Fibroblast of skin of right biceps (primary cell): ENCODE measurements around the gene FRRS1L.

Experiments used
- DNase-seq: peaks from one replicate; pipeline ENCODE4 v3.0.0-alpha.2; 2013

The FRRS1L gene

DNA sequence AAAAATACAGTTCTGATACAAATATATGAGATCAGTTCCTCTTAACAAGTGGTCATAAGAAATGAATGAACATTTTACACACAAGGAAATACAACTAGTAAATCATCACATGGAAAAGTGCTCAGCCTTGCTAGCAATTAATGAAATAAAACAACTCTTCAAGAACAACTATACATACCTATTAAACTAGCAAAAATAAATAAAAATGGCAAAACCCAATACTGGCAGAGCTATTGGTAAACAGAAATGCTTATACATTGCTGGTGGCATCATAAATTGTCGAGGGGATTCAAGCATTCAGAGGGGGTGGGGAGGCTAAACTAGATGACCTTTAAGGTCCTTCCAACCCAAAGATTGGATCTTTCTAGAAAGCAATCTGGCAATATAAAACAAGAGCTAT, 5.9 kb upstream of the FRRS1L start:
- no peak for DNase-seq

DNA sequence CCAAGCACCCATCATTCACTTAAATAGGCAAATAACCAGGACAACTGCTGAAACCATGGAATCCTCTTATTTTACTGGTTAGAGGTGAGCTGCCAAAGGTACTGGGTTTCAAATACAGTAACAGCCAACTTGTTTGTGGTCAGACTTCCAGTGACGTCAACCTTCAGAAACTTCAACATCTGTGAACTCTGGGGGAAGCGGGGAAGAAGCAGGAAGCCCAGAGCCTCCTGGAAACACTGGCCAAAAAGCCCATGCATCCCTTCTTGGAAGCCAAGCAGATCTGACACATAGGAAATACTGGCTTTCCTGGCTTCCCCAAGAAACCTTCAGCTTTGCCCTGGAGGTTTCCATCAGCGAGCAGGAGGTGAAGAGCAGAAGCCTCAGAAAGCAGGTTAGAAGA, 4.9 kb upstream of the FRRS1L start:
- peak; percentile 64 for DNase-seq

DNA sequence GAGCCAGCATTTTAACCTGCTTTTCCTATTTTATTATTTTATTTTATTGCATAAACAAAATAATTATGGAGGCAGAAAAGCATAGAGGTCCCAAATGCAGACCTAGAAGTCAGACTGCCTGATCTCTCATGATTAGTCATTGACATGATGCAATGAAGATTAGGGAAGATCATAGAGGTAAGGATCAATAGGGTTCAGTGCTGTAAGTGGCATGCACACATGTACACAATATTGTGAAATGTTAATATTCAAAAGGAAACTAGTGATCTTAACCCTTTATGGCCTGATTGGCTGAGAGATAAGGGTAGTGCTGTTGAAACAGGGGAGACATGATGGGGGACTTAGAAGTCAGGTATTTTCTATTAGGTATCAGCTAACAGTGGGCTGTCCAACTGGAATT, 1.1 kb upstream of the FRRS1L start:
- DNase-seq, result no peak

DNA sequence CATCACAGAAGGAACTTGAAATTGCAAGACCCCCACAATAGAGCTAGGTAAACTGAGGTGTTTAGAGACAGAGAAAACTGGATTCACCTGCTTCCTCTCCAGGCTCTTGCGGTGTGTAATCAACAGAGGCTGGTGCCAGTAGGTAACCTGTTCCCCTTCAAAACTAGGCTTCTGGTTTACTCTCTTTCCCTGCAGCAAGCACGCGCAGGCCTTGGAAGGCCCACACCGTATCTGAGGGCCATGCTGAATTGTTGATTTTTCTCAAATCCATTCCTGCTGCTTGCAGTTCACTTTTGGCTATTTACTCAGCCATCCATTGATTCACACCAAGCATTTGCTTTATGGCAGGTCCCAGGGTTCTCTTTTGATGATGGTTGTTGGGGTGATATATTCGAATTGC, 667 bp upstream of the FRRS1L start:
- no peak for DNase-seq

DNA sequence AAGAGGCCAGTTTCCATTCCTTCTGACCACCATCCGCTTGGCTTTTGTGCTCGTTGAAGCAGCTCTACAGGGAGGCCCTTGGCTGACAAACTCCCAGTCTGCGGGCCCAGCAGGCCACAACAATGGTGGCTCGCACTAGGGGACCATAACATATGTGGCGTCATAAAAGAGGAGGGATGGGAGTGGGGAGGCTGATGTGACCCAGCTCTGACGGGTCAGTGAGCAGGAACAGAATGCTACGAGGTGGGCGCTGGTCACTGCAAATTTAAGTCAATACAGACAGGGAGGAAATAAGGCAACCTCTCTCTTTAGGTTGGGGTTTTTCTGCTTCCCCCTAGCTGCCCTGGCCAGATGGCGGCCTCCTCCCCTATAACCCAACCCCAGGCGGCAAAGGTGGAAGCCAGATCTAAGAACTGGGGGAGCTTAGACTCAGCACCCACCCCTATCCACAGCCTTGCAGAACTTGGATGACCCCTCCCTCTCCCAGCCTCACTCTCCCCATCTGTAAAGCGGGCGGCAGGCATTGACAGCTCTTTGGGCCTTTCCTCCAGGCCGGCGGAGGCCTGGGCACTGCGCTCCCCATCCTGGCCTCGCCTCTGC, 778 bp downstream of the FRRS1L start:
- no peak for DNase-seq

DNA sequence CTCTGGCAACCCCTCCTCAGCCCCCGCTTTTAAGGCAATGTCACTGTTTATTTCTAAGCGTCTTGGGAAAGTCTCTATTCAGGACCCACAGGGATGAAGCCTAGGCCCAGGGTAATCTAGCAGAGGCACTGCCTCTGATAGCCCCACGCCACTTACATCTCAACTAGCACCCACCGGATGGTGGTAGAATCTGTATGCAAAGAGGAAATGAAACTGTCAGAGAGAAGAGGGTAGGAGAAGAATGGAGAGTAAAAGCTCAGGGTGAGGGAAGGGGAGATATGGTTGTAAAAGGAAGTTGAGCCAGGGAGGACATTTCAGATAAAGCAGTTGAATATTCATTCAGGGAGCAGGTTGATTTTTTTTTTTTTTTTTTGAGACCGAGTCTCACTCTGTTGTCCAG, 3.0 kb downstream of the FRRS1L start:
- no peak for DNase-seq

DNA sequence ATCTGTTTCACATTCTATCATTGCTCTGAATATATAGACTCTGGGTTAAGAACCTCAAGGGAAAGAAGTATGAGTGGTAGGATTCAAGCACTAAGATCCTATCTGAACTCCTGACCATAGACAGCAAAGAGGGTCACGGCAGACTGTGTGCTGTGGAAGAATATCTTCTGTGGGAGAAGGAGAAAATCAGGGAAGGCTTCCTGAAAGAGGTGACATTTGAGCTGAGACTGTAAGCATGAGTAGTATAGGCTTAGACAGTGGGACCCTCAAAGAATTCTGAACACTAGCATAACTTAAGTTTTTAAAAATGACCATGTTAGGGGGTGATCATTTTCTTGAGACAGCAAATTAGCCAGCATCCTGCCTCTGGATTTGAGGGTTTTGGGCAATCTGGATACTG, 3.9 kb downstream of the FRRS1L start:
- DNase-seq, result no peak

DNA sequence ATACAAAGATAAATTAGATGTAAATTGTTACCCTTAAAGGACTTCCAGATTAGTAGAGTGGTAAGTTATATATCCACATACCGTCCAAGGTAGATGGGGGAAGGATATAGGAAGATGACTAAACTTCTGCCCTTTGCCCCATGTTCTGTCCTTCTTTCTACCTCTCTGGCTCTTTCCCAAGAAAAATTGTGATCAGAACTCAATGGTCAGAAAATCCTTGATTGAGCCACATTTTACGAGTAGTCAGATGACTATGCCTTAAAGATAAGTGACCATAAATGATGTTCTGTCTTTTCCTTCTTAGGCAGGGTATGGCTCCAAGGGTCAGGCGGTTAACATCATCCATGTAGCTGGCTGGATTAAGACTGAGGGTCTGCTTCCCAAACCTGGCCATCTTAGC, 4.4 kb downstream of the FRRS1L start:
- DNase-seq, result no peak

DNA sequence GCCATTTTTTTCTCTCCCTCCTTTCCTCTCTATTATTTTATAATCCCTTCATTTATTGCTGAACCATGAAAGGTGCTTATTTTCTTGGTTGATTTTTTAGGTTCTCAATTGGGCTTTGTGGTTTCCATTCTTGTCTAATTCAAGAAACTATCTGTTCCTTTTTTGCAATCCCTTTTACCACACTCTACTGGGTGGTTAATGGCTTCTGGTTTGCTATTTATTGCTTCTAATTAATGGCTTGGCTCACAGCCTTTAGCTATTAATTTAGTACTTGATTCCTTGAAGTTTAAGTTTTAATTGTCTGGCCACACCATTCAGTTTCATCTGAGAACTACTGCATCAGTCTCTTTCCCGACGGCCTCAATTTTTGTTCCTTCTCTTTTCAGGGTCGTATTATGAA, 5.6 kb downstream of the FRRS1L start:
- no peak for DNase-seq

DNA sequence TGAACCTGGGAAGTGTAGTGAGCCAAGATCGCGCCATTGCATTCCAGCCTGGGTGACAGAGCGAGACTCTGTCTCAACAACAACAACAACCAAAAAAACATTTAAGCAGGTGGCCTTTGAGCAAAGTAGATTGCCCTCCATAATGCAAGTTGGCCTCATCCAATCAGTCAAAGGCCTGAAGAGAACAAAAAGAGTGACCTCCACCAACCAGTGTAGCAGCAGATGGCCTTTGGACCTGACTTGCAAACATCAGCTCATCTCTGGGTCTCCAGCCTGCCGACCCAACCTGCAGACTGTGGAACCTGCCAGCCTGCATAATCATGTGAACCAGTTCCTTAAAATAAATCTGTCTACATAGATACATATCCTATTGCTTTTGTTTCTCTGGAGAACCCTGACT, 7.5 kb downstream of the FRRS1L start:
- DNase-seq, result no peak

DNA sequence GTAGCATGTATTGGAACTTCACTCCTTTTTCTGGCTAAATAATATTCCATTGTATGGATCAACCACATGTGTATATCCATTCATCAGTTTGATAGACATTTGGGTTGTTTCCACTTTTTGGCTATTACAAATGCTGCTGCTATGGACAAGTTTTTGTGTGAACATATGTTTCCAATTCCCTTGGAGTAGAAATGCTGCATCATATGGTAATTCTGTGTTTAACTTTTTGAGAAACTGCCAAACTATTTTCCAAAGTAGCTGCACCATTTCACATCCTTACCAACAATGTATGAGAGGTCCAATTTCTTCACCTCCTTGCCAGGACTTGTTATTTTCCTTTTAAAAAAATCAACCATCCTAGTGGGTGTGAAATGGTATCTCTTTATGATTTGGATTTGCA, 8.4 kb downstream of the FRRS1L start:
- DNase-seq, result peak; percentile 68

DNA sequence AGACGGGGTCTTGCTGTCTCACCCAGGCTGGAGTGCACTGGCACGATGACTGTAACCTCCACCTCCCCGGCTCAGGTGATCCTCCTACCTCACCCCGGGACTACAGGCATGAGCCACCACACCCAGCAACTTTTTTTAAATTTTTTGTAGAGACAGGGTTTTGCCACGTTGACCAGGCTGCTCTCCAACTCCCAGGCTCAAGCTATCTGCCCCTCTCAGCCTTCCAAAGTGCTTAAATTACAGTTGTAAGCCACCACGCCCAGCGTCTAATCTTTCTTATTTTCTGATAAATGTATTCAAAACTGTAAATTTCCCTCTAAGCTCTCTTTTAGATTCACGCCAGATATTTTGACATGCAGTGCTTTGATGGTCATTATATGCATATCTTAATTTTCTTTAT, 10.3 kb downstream of the FRRS1L start:
- no peak for DNase-seq

DNA sequence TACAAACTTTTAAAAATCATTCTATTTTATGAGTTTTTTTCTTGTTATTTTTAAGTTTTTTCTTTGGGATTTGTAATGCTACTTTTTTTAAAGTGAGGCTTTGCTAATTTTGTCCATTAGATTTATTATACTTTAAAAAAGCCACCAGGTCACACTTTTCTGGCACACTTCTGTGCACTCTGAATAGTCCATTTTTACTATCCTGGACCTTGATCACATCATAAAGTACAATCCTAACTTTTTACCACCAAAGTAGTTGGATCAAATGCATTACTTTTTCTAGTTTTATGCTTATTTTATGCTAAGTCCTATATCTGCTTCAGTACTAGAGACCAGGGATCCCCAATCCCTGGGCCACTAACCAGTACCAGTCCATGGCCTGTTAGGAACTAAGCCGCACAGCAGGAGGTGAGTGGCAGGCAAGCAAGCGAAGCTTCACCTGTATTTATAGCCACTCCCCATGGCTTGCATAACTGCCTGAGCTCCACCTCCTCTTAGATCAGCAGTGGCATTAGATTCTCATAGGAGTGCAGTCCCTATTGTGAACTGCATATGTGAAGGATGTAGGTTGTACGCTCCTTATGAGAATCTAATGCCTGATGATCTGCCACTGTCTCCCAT, 16.0 kb downstream of the FRRS1L start:
- no peak for DNase-seq

DNA sequence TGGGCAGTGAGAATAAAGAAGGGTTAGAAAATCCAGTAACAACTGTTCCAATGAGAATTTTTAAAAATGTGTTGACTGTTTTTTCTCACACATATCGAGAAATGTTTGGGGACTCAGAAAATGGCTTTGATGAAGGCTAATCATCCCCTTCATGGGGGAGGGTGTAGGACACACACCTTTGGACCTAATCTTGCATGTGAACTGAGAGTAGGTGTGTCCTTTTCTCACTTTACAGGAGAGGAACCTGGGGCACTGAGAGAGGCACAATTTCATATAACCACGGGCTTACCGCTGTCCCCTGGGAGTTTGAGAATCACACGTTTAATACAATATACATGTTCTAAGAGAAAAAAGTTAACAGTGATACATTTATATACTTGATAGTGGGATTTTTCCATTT, 17.3 kb downstream of the FRRS1L start:
- no peak for DNase-seq

DNA sequence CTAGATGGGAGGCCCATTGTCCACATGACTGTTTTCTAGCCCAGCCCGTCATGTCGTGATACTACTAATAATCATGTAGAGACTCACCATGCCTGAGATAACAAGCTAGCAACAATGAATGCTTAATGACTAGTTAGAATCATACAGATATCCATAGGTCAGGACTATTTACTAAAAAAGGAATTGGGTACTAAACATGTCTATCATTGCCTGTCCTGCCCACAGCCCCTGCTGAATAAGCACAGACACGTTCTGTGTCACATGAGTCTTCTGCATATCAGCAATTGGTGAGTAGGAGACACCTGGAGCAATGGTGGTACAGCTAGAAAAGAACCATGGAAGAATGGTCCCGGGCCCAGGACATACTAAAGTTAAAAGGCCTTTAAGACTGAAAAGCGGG, 18.0 kb downstream of the FRRS1L start:
- DNase-seq, result no peak

DNA sequence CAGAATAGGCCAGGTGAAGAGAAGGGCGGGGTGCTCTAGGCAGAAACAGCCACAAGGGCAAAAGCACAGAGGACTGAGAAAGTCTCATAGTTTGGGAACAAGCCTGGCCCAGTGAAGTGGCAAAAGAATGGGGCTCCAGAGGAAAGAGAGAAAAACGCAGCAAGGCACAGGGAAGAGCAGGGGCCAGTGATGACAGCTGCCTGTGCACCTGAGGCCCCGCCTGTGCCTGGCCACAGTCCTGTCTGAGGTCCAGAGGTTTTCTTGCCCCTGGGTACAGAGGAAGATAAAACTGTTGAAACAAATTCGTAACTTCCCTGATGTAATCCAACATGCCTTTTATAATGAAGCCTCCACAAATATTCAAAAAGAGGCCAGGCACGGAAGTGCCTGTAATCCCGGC, 22.0 kb downstream of the FRRS1L start:
- no peak for DNase-seq

DNA sequence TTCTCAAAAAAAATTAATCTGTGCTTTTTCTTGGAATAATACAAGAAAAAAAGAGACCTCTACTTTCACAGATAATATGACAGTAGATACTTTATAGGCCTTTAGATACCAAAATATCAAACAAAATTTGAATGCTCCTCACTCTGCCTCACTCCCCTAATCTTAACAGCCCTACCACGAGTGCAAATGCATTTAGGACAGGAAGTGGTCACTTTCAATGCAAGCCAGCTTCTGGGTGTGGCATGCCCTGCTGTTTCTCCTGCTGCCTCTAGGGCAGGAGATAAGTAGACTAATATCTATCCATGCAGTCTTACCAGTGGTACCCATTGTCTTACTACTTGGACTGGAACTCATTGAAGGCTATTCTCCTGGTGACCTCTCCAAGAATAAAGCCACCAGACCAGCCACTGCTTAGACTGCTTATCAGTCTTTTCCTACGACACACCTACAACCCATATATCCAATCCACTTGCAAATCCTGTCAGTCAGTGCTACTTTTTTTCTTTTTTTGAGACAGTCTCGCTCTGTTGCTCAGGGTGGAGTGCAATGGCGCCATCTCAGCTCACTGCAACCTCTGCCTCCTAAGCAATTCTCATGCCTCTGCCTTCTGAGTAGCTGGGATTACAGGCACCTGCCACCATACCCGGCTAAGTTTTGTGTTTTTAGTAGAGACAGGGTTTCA, 23.0 kb downstream of the FRRS1L start:
- DNase-seq, result peak; percentile 30

DNA sequence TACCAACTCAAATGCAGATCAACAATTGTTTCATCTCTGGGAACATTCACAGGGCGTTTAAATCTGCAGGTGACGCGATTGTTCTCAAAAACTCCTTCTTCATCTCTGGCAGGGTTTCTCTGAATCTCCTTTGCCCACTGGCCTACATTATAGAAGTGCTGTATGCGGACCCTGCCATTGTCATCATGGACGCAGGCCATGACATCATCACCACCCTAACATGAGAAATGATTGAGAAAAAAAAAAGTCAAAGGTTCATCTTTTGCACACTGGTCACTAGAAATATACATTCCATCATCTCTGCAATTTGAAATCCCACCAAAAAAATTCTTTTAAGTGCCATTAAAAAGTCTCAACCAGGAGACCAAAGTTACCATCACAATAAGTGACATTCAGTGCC, 25.7 kb downstream of the FRRS1L start:
- no peak for DNase-seq

DNA sequence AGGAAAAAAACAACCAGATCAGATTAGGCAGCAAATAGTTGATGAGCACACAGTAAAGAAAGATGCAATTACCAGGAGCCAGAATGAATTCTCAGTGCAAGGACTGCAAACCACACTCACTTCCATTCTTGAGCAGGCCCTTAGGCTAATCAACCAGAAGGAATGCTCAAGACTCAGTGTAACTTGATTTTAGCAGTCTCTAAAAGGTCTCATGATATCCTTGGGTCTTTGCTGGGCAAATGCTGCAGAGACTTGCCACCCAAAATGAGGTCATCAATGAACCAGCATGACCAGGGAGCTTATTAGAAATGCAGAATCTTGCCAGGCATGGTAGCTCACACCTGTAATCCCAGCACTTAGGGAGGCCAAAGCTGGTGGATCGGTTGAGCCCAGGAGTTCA, 27.2 kb downstream of the FRRS1L start:
- DNase-seq, result no peak

DNA sequence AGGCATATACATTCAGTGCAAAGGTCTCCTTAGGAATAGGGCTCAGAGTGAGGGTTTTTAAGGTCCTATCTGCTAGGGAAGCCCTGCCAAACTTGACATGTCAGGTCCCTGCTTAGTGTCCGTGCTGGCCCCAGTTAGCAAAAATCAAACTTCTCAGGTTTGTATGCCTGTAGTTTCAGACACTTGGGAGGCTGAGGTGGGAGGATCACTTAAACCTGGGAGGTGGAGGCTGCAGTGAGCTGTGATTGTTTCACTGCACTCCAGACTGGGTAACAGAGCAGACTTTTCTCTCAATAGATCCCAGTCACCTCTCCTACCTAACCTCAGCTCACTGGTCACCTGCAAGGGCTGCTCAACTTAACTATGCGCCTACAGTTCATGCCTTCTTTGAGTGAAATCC, 28.6 kb downstream of the FRRS1L start:
- no peak for DNase-seq

DNA sequence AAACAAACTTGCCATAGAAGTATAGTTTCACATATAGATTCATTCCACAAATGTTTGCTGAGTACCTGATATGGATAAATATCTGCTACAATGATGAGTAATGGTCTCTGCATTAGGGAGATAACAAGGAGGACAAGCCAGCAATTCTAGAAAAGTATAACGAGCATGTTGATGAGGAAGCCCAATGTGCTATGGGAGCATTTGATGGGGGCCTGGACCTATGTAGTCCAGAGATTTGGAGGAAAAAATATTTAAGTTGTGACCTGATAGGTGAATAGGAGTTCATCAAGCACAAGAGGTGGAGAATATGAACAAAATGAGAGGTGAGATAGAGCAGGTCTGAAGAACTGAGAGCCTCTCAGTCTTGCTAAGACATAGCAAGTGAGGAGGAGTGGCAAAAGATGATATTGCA, 32.9 kb downstream of the FRRS1L start:
- DNase-seq, result no peak

DNA sequence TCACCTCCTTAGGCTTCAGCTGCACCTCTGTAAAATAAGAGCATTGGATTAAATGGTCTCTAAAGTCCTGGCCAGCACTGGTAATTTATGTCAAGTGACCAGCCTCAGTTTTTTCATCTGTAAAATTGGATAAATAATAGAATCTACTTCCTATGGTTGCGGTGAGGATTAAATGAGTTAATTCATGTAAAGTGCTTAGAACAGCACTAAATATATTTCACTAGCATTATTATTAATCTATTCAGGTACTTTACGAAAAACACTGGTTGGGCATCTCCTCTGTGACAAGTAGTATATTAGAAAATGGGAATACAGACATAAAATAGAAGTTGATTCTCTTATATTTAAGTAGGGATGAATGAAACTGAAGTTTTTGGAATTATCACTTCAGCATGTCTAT, 33.5 kb downstream of the FRRS1L start:
- no peak for DNase-seq

DNA sequence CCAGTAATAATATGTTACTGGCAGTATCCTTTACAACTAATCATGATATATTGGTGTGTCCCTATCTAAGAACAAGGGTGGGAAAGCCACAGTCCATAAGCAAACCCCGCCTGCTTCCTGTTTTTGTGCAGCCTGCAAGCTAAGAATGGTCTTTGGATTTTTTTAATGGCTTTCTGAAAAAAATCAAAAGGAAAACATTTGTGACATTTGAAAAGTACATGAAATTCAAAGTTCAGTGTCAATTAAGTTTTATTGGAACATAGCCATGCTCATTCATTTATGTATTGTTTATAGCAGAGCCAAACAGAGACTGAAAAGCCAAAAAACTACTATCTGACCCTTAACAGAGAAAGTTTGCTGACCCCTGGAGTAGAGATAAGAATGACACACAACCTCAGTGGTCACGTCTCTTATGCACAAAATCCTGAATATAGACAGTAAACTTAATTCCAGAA, 34.5 kb downstream of the FRRS1L start:
- no peak for DNase-seq

DNA sequence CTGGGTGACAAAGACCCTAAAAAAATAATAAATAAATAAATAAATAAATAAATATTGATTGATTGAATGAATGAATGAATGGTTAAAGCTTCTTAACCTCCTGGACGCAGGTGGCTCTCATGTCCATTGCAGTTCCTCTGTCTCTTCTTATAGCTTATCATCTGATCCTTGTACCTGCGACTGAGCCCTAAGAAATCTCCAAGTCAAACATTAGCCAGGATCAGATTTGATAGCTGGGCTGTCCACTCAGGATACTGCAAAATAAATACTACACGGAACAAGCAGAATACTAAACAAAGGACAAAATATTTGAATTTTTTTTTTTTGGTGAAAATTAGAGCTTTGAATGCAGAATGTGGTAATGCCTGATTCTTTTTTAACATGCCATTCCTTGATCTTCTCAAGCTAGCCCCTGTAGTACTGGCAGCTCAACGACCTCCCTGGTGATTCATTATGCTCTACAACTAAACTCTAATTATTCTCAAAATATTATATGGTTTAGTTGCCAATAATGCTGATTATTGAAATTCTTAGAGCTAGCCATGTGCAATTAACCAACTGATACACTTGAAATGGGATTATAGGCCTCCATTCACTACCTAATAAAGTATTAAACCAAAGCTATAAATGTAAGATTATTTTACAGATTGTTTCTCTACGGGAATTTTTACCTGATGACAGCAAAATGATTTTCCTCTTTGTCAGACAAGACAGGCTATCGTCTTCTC, 37.4 kb downstream of the FRRS1L start:
- no peak for DNase-seq
